Measurements from ENCODE around the gene SPAG4.

The SPAG4 gene

DNA sequence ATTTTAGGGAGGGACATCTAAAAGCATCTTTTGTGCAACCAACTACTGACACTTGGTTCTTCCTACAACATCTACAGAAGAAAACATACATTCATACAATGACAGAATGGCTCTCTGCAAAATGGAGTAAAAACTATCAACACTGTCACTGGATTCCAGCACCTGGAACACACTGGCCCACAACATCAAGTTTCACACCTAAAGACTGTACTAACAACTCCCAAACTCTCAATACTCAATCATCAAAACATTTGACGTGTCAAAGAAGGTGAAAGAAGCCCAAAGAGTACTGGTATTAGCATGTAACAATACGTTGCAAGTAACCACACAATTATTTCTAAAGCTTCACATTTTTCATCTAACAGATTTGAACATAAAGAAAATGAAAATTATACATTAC, 46.9 kb downstream of the SPAG4 start:
- H3K4me2 ChIP-seq (ENCODE audit: low read depth, low read length): peak overlapping the region; percentile 82
- TF ChIP-seq EZH2 (optimal IDR thresholded peaks at IDR 0.05; ENCODE audit: low read depth, low read length): no peak
- TF ChIP-seq EZH2phosphoT487 (IDR thresholded peaks at IDR 0.05; ENCODE audit: low read length): no peak
- TF ChIP-seq, protein P1, sequence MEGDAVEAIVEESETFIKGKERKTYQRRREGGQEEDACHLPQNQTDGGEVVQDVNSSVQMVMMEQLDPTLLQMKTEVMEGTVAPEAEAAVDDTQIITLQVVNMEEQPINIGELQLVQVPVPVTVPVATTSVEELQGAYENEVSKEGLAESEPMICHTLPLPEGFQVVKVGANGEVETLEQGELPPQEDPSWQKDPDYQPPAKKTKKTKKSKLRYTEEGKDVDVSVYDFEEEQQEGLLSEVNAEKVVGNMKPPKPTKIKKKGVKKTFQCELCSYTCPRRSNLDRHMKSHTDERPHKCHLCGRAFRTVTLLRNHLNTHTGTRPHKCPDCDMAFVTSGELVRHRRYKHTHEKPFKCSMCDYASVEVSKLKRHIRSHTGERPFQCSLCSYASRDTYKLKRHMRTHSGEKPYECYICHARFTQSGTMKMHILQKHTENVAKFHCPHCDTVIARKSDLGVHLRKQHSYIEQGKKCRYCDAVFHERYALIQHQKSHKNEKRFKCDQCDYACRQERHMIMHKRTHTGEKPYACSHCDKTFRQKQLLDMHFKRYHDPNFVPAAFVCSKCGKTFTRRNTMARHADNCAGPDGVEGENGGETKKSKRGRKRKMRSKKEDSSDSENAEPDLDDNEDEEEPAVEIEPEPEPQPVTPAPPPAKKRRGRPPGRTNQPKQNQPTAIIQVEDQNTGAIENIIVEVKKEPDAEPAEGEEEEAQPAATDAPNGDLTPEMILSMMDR (IDR thresholded peaks at IDR 0.05; ENCODE audit: low read length): no peak
- peaks cover 27% of the 10 kb centered on the region for H3F3A ChIP-seq (ENCODE audit: insufficient read depth, low read length)
- H3K79me2 ChIP-seq (ENCODE audit: low read length): peaks cover 71% of the 10 kb centered on the region
- H3K9me3 ChIP-seq (replicated peaks; ENCODE audit: insufficient read depth, low read length): no peaks in the 10 kb centered on the region
- no peak overlapping the region for H3K27ac ChIP-seq (ENCODE audit: low read length)
- no peaks in the 10 kb centered on the region for H3K9me2 ChIP-seq (replicated peaks; ENCODE audit: insufficient read depth, low read length)
- H4K20me1 ChIP-seq (ENCODE audit: insufficient read depth, low read length): peaks cover 57% of the 10 kb centered on the region
- no peaks in the 10 kb centered on the region for H3K27me3 ChIP-seq (replicated peaks; ENCODE audit: insufficient read depth, low read length)
- H3K4me1 ChIP-seq (ENCODE audit: low read length): peaks cover 31% of the 10 kb centered on the region
- peak overlapping the region; percentile 4; the same call in 1 of the 2 replicates for H3K9ac ChIP-seq (ENCODE audit: low read length)
- H3K4me3 ChIP-seq (ENCODE audit: low read length): peak overlapping the region; percentile 92
- H3K36me3 ChIP-seq (replicated peaks; ENCODE audit: insufficient read depth, low read length): no peaks in the 10 kb centered on the region
- no peak overlapping the region for H2AFZ ChIP-seq (ENCODE audit: low read length)
- DNase-seq: no peak

DNA sequence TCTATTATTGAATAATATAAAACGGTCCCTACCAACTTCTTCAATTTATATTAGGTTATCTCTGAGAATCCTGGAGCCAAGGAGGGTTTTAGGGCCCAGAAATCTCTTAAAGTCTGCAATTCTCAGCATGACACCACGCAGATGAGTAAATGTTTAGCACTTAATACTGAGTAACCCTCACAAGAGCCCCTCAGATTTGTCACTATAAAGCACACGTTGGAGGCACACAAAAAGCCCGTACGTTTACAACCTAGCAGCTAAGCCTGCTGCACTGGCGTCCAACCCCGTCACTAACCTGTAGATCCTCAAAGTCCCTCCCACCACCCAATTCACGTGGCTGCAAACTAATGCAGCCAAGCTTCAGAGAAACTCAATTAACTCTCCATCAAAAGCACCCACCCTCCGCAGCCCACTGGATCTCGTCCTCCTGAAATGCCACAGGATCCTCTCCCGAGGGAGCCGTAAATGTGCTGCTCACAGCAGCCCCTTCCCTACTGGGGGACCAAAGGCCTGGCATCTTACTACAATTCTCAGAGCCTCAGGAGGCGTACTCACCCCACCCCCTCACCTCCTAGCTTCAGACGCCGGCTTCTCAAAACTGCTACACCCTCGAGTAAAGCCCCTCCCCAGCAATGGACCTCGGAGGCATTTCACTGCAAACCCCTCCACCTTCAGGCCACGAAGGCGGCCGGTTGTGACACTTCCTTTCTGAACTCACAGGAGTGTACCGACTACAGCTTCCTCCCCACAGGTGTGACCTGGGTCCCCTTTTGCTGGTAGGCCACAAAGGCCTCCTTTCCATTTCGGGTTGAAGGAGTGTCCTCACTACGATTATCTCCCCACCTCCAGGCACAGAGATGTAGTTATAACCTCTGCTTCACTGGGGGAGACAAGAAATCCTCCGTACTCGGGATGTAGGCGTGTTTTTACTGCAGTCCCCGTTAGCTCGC, 48.2 kb downstream of the SPAG4 start:
- Histone ChIP-seq H3K27me3 (replicated peaks; ENCODE audit: insufficient read depth, low read length) (no peaks in the 10 kb centered on the region), H3K4me1 (ENCODE audit: low read length) (peaks cover 31% of the 10 kb centered on the region), H4K20me1 (ENCODE audit: insufficient read depth, low read length) (peaks cover 47% of the 10 kb centered on the region), H2AFZ (ENCODE audit: low read length) (peak overlapping the region; percentile 47), H3K79me2 (ENCODE audit: low read length) (peaks cover 60% of the 10 kb centered on the region), H3F3A (ENCODE audit: insufficient read depth, low read length) (peaks cover 27% of the 10 kb centered on the region), H3K4me3 (ENCODE audit: low read length) (peak overlapping the region; percentile 92), H3K4me2 (ENCODE audit: low read depth, low read length) (peak overlapping the region; percentile 82), H3K9me2 (replicated peaks; ENCODE audit: insufficient read depth, low read length) (no peaks in the 10 kb centered on the region), H3K9ac (ENCODE audit: low read length) (peak overlapping the region; percentile 96), H3K9me3 (replicated peaks; ENCODE audit: insufficient read depth, low read length) (no peaks in the 10 kb centered on the region), H3K36me3 (replicated peaks; ENCODE audit: insufficient read depth, low read length) (no peaks in the 10 kb centered on the region), H3K27ac (ENCODE audit: low read length) (peak overlapping the region; percentile 80)
- DNase-seq: peak; percentile 65
- no peak for TF ChIP-seq EZH2 (optimal IDR thresholded peaks at IDR 0.05; ENCODE audit: low read depth, low read length)
- TF ChIP-seq EZH2phosphoT487 (IDR thresholded peaks at IDR 0.05; ENCODE audit: low read length): no peak
- TF ChIP-seq, protein P1 (IDR thresholded peaks at IDR 0.05; ENCODE audit: low read length): no peak; the same call in 1 of the 2 replicates

DNA sequence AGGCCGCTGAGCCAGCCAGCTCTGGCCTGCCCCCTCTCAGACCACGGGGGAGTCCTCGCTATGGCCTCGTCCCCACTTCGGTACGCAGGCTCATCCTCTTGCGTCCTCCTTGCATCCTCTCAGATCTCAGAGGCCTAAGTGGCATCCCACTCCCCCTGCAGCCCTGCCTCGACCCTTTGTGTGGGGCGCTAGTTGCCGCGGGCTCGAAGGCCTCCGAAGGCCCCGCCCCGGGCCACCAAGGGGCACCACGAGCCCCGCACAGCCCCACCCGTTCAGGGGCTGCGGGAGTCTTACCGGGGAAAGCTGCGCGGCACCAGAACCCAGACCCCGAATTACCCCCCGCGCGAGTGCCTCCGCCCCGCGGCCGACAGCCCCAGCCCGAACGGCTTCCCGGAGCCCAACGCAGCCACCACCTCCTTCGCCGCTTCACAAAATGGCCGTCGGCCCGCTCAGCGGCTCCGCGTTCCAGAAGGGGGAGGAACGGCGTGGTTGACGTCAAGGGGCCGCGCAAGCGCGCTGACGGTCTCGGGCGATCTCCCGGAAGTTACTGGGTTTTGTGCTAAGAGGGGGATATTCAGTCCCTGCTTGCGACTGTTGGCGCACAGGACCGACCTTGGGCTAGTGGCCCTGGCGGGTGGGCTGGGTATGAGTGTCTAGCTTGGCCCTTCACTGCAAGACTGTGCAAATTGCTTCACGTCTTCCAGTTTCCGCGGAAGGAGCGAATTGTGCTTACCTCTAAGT, 49.0 kb downstream of the SPAG4 start, which contains the start of the genes CPNE1 and RBM12:
TSS of gene CPNE1 (minus strand) at position 435 of the 741 bp plus-strand sequence. CDS start 31,977 bp downstream, outside the sequence.
TSS of gene RBM12 (minus strand) at position 435 of the 741 bp plus-strand sequence. CDS start 9,578 bp downstream, outside the sequence.
- H3K9me2 ChIP-seq (replicated peaks; ENCODE audit: insufficient read depth, low read length): no peaks in the 10 kb centered on the region
- peak within 1 kb of the TSS; percentile 96 for H3K9ac ChIP-seq (ENCODE audit: low read length)
- H3K79me2 ChIP-seq (ENCODE audit: low read length): peaks cover 51% of the 10 kb centered on the region
- no peaks in the 10 kb centered on the region for H3K36me3 ChIP-seq (replicated peaks; ENCODE audit: insufficient read depth, low read length)
- H2AFZ ChIP-seq (ENCODE audit: low read length): peak within 1 kb of the TSS; percentile 89
- peaks cover 27% of the 10 kb centered on the region for H3F3A ChIP-seq (ENCODE audit: insufficient read depth, low read length)
- H3K27ac ChIP-seq (ENCODE audit: low read length): peak within 1 kb of the TSS; percentile 80
- peak; percentile 93 for DNase-seq
- H4K20me1 ChIP-seq (ENCODE audit: insufficient read depth, low read length): peaks cover 39% of the 10 kb centered on the region
- H3K4me3 ChIP-seq (ENCODE audit: low read length): peak within 1 kb of the TSS; percentile 92
- H3K4me1 ChIP-seq (ENCODE audit: low read length): peaks cover 31% of the 10 kb centered on the region
- TF ChIP-seq EZH2 (optimal IDR thresholded peaks at IDR 0.05; ENCODE audit: low read depth, low read length) (no peak), EZH2phosphoT487 (IDR thresholded peaks at IDR 0.05; ENCODE audit: low read length) (no peak)
- TF ChIP-seq, protein P1 (IDR thresholded peaks at IDR 0.05; ENCODE audit: low read length): no peak
- no peaks in the 10 kb centered on the region for H3K9me3 ChIP-seq (replicated peaks; ENCODE audit: insufficient read depth, low read length)
- no peaks in the 10 kb centered on the region for H3K27me3 ChIP-seq (replicated peaks; ENCODE audit: insufficient read depth, low read length)
- peak within 1 kb of the TSS; percentile 82 for H3K4me2 ChIP-seq (ENCODE audit: low read depth, low read length)
